Cerebellar cortex (tissue), 1 donor: ENCODE data around the gene QDPR.

ENCODE experiments used
- DNase-seq: peaks from one replicate; pipeline ENCODE4 v3.0.0-alpha.2; 2015; ENCODE audit warnings: low spot score

Gene QDPR

DNA sequence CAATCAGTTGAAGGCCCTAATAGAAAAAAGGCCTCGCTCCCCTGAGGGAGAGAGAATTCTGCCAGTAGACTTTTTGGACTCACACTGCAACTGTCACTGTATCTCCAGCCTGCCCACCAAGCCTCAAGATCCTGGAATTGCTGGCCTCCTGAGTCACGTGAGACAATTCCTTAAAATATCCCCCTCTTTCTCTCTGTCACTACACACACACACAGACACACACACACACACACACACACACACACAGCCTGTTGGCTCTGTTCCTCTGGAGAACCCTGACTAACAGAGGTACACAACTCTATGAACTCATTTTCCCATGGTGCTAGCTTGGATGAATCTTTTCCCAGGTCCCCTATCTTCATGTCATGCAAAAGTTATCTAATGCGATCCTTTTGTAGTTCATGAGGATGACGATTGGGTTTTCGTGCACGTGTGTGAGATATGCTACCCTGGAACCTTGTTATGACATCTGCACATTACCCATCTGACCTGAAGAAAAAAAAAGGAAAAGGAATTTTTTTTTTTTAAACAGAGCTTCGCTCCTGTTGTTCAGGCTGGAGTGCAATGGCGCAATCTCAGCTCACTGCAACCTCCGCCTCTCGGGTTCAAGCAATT is 16.8 kb upstream of the QDPR start:
- no peak for DNase-seq

GRCh38 chr4:17526695-17527477 is 15.0 kb upstream of the QDPR start:
- DNase-seq = no peak

DNA sequence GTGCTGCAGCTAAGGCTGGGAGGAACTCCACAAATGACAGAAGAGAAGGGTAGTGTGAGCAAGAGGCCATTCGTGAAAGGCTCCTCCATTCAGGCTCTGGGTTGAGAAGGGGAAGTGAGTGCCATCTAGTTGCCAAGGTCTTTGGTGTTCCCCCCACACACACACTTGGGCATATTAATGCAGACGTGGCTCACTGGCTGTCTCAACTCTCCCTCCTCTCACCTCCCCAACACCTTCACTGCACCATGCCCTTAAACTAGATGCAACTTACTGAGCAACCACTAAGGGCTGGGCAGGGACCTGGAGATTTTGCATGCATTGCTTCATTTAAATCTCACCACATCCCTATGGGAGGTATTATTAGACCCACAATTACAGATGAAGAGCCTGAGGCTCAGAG is 11.8 kb upstream of the QDPR start:
- no peak for DNase-seq

- no peak for DNase-seq
These were observed 9.7 kb upstream of the QDPR start for GRCh38 chr4:17521595-17521994.

- peak; percentile 27 for DNase-seq
These were observed 5.8 kb upstream of the QDPR start for GRCh38 chr4:17517664-17518063.

DNA sequence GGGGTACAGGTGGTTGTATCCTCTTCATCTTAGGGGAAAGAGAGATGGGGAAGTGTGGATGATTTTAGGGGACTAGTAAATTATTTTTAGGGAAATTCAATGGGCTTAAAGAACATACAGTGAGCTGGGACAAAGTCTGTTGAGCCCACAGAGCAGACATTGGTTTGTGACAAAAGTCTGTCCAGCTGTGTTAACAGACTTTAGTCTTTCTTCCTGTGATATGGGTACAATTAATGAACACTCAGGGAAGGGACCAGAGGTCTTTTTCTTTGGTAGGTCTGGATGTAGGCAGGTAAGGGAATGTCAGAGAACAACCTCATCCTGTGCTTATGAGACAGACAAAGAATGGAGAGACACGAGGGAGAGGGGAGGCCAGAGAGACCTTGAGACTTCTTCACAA is 5.1 kb upstream of the QDPR start:
- DNase-seq = no peak

- peak; percentile 58 for DNase-seq
These were observed 3.8 kb upstream of the QDPR start for GRCh38 chr4:17515445-17516407.

DNA sequence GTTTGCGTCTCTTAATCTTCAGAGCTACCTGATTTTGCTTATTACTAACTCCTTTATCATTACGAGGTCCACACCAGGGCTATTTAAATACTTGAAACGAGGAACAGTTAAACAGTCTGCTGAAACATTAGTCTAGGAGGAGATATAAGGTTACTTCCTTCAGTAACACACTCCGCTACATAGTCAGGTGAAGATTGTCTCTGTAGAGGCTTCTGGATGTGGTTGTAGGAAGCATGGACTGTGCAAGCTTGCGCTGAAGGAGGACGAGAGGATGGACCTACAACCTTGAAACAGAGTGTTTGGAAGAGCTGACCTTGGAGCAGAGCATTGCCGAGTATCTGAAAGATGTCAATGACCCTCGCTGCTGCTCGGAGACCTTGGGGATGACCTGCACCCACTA is 3.0 kb upstream of the QDPR start, which contains the start of gene CLRN2:
TSS of gene CLRN2 (plus strand) at position 301 of the 400 bp plus-strand sequence. CDS start 102 bp downstream, outside the sequence.
- no peak for DNase-seq

GRCh38 chr4:17512973-17513665 is 1.2 kb upstream of the QDPR start:
- peak; percentile 42 for DNase-seq

- DNase-seq = peak; percentile 60
These were observed 361 bp downstream of the QDPR start for GRCh38 chr4:17511509-17511949.

DNA sequence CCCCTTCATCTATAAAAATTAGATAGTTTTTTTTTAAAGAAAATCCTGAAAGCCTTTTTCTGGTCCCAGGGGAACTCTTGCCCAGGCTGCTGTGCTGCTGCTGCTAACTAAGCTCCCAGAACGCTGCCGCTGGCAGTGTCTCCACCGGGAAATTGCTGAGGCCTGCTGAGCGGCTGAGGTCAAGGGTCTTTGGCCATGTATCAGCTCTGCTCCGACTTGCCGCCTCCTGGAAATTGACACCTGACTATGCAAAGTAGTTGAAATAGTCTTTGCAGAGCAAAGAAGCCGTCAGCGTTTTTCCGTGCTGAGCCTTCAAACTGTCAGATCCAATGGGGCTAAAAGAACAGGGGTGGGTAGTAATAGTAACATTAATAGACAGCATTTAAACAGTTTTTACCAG is 839 bp downstream of the QDPR start:
- no peak for DNase-seq

DNA sequence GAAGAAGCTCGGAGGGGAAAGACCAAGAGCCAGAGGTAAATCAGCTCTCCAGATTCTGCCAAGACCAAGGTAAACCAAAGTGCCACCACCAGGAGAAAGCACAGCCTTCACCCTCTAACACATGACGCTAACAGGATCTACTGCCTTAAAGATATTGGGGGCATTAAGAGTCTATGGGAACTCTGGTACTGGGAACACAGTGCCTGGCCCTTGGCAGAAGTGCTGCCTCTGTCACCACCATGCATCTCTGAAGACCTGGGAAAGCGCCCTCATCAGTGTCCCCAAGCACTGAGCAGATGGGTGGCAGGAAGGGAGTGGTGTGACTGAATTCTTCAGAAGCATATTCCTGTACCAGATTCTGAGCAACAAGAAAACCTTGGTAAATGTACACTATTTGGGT is 1.3 kb downstream of the QDPR start:
- peak; percentile 42 for DNase-seq

- no peak for DNase-seq
These were observed 7.8 kb downstream of the QDPR start for GRCh38 chr4:17504081-17504480.

DNA sequence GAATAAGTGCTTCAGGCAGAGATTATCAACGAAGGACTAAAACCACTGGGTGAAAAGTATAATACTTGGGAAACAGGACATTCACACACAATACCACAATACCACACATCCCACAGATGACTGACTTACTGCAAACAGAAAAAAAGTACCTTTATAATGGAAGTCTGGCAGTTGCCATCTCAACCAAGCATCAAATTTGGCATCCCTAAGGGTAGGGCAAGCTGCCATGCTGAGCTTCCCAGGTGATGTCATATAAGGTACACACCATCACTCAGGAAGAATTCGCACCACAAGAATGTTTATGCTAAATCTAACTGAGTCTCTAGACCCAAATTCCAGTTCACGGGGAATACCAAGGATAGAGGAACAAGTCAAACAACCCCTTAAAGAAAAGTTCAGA is 9.1 kb downstream of the QDPR start:
- DNase-seq = peak; percentile 37

DNA sequence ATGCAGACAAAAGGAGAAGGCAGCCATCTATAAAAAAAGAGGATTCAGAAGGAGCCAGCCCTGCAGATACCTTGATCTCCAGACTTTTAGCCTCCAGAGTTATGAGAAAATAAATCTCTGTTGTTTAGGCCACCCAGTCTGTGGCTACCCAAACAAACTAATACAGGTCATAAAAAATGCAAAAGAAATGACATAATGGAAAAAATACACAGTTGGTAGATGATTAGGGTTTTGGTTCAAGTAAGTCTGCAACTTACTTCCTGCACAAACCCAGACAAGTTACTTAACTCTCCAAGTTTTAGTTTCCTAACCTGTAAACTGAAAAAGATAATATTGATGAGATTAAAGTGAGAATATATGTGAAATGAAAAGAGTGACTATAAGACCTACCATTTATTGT is 11.3 kb downstream of the QDPR start:
- no peak for DNase-seq

DNA sequence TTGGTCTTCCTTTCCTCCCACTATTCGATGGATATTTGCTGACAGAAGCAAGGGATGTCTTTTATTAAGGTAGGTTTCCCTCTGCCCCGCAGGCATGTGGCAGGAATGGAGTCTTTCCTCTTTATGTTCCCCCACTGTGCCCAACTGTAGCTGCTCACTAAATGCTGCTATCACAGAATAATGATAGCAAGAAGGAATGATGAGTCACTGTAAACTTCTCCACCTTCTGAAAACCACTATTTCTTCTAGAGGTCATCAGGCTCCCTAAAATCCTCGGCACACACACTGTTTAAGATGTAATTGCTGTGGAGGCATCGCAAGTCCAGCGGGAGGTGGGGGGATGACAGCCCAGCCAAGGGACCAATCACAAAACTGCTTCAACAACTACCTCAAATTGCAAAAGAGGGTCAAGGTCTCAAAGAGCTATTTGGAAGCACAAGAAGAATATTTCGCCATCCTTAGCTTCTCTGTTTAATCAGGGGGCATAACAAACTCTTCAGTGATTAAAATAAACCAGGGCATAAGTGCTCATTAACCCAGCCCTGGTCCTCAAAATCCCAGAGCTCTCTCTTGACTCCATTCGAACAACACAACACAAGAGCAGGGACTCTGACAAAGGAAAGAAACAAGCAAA is 13.9 kb downstream of the QDPR start:
- no peak for DNase-seq

DNA sequence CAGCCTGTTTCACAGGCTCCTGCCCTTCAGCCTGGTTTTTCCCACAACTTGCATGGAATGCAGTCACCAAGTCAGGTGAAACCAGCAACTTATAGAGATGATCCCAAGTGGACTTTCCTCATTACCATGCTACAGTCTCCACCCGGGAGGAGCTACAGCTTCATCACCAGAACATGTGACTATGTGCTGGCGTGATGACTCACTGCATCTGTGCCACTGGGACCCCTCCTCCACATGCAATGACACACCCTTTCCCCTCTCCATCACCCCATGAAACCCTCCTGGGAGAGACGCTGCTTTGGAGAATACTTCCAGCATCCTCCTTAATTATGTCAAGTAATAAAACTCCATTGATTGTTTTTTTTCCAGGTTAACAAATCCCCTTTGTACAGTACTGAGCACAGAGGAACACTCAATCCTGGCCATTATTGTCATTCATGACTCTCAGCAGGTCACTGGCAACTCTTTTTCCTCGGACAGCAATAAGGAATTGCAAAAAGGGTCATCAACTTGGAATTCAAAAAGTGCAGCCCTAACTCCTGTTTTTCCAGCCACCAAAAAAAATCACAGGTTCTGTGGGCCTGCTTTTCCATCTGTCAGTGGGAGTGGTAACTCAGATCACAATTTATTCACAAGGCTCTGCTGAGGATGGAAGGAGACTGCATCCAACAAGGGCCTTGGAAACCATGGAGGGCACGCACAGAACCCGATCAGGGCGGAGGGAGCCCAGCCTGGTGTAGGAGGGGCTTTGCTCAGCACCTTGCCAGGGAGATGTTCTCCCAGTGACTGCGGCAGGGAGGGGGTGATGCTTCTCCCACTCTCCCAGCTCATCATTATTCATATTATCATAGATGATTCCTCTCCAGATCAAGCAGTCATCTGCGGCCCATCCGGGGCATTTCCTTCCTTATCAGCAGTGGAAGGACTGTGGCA is 17.4 kb downstream of the QDPR start:
- no peak for DNase-seq

GRCh38 chr4:17493619-17494018 is 18.3 kb downstream of the QDPR start:
- no peak for DNase-seq

DNA sequence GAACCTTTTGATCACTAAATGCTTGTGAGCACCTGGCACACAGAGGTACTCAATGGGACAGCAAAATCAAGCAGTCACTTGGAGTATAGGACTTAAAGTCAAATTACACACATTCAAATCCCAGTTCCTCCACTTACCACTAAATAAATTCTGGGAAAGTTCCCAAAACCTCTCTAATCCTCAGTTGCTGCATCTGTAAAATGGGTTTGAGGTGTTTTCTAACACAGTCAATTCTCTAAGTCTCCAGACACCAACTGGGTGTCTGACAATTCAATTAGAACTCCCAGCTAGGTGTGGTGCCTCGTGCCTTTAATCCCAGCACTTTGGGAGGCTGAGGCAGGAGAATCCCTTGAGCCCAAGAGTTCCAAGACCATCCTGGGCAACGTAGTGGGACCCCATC is 19.0 kb downstream of the QDPR start:
- no peak for DNase-seq

- DNase-seq = no peak
These were observed 19.7 kb downstream of the QDPR start for GRCh38 chr4:17492058-17492741.
